Activated CD8-positive, alpha-beta memory T cell treated with anti-CD3 and anti-CD28 coated beads for 4 hours (primary cell): ENCODE data around the gene EFL1.

Experiments used
- DNase-seq, 2 donors: peaks; one replicate each; pipeline ENCODE4 v3.0.0-alpha.2; 2020; ENCODE audit warnings: low read depth in 2 of 2

The EFL1 gene

DNA sequence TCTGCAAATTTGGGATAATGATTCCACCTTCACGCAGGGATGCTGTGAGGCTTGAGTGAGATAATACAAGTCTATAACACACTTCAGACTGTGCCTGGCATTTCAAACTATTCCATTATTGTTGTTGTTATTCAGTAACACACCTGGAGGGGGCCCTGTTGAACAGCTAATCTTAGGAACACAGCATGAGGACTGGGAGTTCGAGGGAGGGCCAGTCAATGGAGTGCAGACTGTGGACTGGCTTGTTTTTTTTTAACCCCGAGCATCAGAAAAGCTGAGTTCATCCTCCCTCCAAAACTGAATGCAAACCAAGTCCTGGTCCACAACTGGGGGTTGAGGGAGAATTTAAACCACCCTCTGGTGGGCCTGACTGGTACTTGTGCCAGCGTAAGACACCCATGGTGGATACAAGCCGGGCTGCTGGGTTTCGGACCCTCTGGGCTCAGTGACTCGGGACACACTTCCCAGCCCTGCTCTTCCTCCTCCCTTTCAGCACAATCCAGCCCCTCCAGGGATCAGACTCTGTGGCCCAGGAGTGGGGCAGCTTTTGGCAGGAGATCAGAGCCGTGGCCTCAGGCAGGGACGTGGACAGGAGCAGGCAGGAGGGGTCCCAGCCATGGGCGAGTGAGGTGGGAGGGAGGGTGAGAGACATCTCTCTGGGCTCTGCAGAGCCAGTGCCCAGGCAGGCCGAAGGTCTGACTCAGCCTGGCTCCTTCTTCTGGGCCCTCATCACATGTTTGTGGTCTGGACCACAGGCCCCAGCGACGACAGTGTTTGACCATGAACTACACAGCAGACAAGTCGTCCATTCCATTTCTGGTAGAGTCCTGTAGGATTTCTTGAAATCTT lies 180.4 kb downstream of the EFL1 start:
- DNase-seq: no peak

GRCh38 chr15:82080774-82081173 lies 181.8 kb downstream of the EFL1 start:
- no peak for DNase-seq
